H9 (cell line): Measurements from ENCODE around the gene NAGLU. TPM values are rescaled to one million over a fixed set of nuclear protein-coding genes. Genes with fewer than 3 reads are reported as not detected.

Experiments
- DNase-seq: peaks from one replicate; pipeline ENCODE4 v3.0.0-alpha.2; 2017
- H2AFZ ChIP-seq: one replicate; pipeline ENCODE4 v1.6.1; 2013; ENCODE audit warnings: mild to moderate bottlenecking, low read length, control low read depth, moderate library complexity
- H2AK5ac ChIP-seq: 2 replicates; pipeline ENCODE4 v1.6.1; 2013; ENCODE audit warnings: low read length, control low read depth, mixed read lengths; ENCODE audit not compliant: insufficient read length
- H2BK120ac ChIP-seq: one replicate; pipeline ENCODE4 v1.6.1; 2013; ENCODE audit warnings: low read depth, mild to moderate bottlenecking, low read length, control low read depth, inconsistent platforms; ENCODE audit not compliant: poor library complexity, severe bottlenecking
- H2BK12ac ChIP-seq: 2 replicates; pipeline ENCODE4 v1.6.1; 2013; ENCODE audit warnings: low read length, control low read depth, mixed read lengths, low read depth; ENCODE audit not compliant: insufficient read length
- H2BK15ac ChIP-seq: 2 replicates; pipeline ENCODE4 v1.6.1; 2013; ENCODE audit warnings: low read depth, low read length, control low read depth
- H2BK20ac ChIP-seq: one replicate; pipeline ENCODE4 v1.6.1; 2013; ENCODE audit warnings: low read depth, mild to moderate bottlenecking, low read length, control low read depth, inconsistent platforms; ENCODE audit not compliant: poor library complexity, severe bottlenecking
- H2BK5ac ChIP-seq: 2 replicates; pipeline ENCODE4 v1.6.1; 2013; ENCODE audit warnings: low read length, control low read depth, mixed read lengths; ENCODE audit not compliant: insufficient read length
- H3K14ac ChIP-seq: 2 replicates; pipeline ENCODE4 v1.6.1; 2013; ENCODE audit warnings: low read length, control low read depth; ENCODE audit not compliant: insufficient read depth
- H3K18ac ChIP-seq: 2 replicates; pipeline ENCODE4 v1.6.1; 2013; ENCODE audit warnings: low read depth, mild to moderate bottlenecking, mixed read lengths, low read length, control low read depth; ENCODE audit not compliant: insufficient read length
- H3K23ac ChIP-seq: 2 replicates; pipeline ENCODE4 v1.6.1; 2013; ENCODE audit warnings: low read length, control low read depth, mixed read lengths, low read depth; ENCODE audit not compliant: insufficient read length
- H3K23me2 ChIP-seq: 2 replicates; pipeline ENCODE4 v1.6.1; 2013; ENCODE audit warnings: low read depth, mild to moderate bottlenecking, mixed read lengths, low read length, control low read depth; ENCODE audit not compliant: insufficient read length, poor library complexity, severe bottlenecking
- H3K27ac ChIP-seq: 2 replicates; pipeline ENCODE4 v1.5.1; 2013; ENCODE audit warnings: low read length, control low read depth, mixed read lengths, low read depth; ENCODE audit not compliant: insufficient read length
- H3K27me3 ChIP-seq: 2 replicates; pipeline ENCODE4 v1.6.1; 2013; ENCODE audit warnings: low read length, control low read depth, inconsistent platforms; ENCODE audit not compliant: insufficient read depth
- H3K4ac ChIP-seq: 2 replicates; pipeline ENCODE4 v1.6.1; 2013; ENCODE audit warnings: low read depth, mild to moderate bottlenecking, control low read depth, inconsistent platforms, low read length, moderate library complexity
- H3K4me1 ChIP-seq: 2 replicates; pipeline ENCODE4 v1.6.1; 2013; ENCODE audit warnings: low read length, control low read depth, inconsistent platforms; ENCODE audit not compliant: insufficient read depth
- H3K4me2 ChIP-seq: 2 replicates; pipeline ENCODE4 v1.6.1; 2013; ENCODE audit warnings: low read length, control low read depth, mixed read lengths; ENCODE audit not compliant: insufficient read length, insufficient read depth
- H3K56ac ChIP-seq: 2 replicates; pipeline ENCODE4 v1.6.1; 2013; ENCODE audit warnings: low read depth, mild to moderate bottlenecking, mixed read lengths, low read length, control low read depth; ENCODE audit not compliant: insufficient read length
- H3K79me1 ChIP-seq: 2 replicates; pipeline ENCODE4 v1.6.1; 2013; ENCODE audit warnings: low read depth, mild to moderate bottlenecking, moderate library complexity, low read length, control low read depth, inconsistent platforms; ENCODE audit not compliant: insufficient read depth, poor library complexity, severe bottlenecking
- H3K79me2 ChIP-seq: 2 replicates; pipeline ENCODE4 v1.6.1; 2013; ENCODE audit warnings: low read length, control low read depth, inconsistent platforms; ENCODE audit not compliant: insufficient read depth
- H3K9ac ChIP-seq: 2 replicates; pipeline ENCODE4 v1.6.1; 2013; ENCODE audit warnings: low read length, control low read depth, mixed read lengths; ENCODE audit not compliant: insufficient read length; ENCODE audit errors: extremely low read depth
- H3K9me3 ChIP-seq: one replicate; pipeline ENCODE4 v1.6.1; 2013; ENCODE audit warnings: low read depth, low read length, inconsistent platforms; ENCODE audit not compliant: control insufficient read depth
- H3T11ph ChIP-seq: one replicate; pipeline ENCODE4 v1.6.1; 2013; ENCODE audit warnings: mild to moderate bottlenecking, low read length, control low read depth, inconsistent platforms
- H4K20me1 ChIP-seq: one replicate; pipeline ENCODE4 v1.6.1; 2013; ENCODE audit not compliant: control insufficient read depth, insufficient read length, insufficient read depth
- H4K5ac ChIP-seq: 2 replicates; pipeline ENCODE4 v1.6.1; 2013; ENCODE audit warnings: low read depth, mild to moderate bottlenecking, mixed read lengths, low read length, control low read depth; ENCODE audit not compliant: insufficient read length
- H4K8ac ChIP-seq: replicated peaks from 2 replicates; pipeline ENCODE4 v1.6.1; 2013; ENCODE audit warnings: low read length, control low read depth, mixed read lengths, low read depth; ENCODE audit not compliant: insufficient read length
- H4K91ac ChIP-seq: 2 replicates; pipeline ENCODE4 v1.6.1; 2013; ENCODE audit warnings: low read depth, mild to moderate bottlenecking, moderate library complexity, mixed read lengths, low read length, control low read depth; ENCODE audit not compliant: insufficient read length
- H3K27ac Mint-ChIP-seq, 3 experiments: 2 replicates in 2 of 3; 3 replicates in 1 of 3; pipeline ENCODE4 v1.8.0; 2020 to 2021; ENCODE audit warnings: mixed read lengths in 3 of 3, mild to moderate bottlenecking in 1 of 3, moderate library complexity in 1 of 3
- H3K27me3 Mint-ChIP-seq: 2 replicates; pipeline ENCODE4 v1.8.0; 2021; ENCODE audit warnings: low read depth, mild to moderate bottlenecking, moderate library complexity, mixed read lengths
- H3K36me3 Mint-ChIP-seq, 3 experiments: 2 replicates in 2 of 3; 3 replicates in 1 of 3; pipeline ENCODE4 v1.8.0; 2020 to 2021; ENCODE audit warnings: low read depth in 3 of 3, mixed read lengths in 3 of 3; ENCODE audit not compliant: insufficient read depth in 1 of 3
- H3K4me1 Mint-ChIP-seq, 2 experiments: 2 replicates each; pipeline ENCODE4 v1.8.0; 2020; ENCODE audit warnings: mixed read lengths in 2 of 2
- H3K4me3 Mint-ChIP-seq, 2 experiments: 2 replicates in 1 of 2; 3 replicates in 1 of 2; pipeline ENCODE4 v1.8.0; 2020 to 2021; ENCODE audit warnings: mild to moderate bottlenecking in 2 of 2, mixed read lengths in 2 of 2, moderate library complexity in 1 of 2
- H3K9me3 Mint-ChIP-seq, 2 experiments: 2 replicates in 1 of 2; 3 replicates in 1 of 2; pipeline ENCODE4 v1.8.0; 2020; ENCODE audit warnings: mild to moderate bottlenecking in 2 of 2, mixed read lengths in 2 of 2, moderate library complexity in 1 of 2
- CTCF ChIP-seq: fragments of 200-600 bp; sonication (generic); conservative IDR thresholded peaks from 3 replicates; pipeline ENCODE4 v1.8.0; 2021; ENCODE audit warnings: antibody characterized with exemption, mild to moderate bottlenecking
- WGBS: extraction: QIAGEN DNeasy Blood & Tissue Kit; methylation state at CpG from one replicate; pipeline ENCODE4 v1.1.7; 2013; ENCODE audit warnings: missing lambda C conversion rate, low lambda C conversion rate, mixed read lengths; ENCODE audit not compliant: insufficient read length; ENCODE audit errors: extremely low coverage; 5-methylcytosine and 5-hydroxymethylcytosine counted together
- total RNA-seq: library from RNA; stranded (reverse); gene quantifications from 2 replicates; pipeline ENCODE4 v1.2.1, GENCODE V29; 2021

The NAGLU gene
- total RNA-seq, 1 experiment from 2014 or later = 23.5 TPM

DNA sequence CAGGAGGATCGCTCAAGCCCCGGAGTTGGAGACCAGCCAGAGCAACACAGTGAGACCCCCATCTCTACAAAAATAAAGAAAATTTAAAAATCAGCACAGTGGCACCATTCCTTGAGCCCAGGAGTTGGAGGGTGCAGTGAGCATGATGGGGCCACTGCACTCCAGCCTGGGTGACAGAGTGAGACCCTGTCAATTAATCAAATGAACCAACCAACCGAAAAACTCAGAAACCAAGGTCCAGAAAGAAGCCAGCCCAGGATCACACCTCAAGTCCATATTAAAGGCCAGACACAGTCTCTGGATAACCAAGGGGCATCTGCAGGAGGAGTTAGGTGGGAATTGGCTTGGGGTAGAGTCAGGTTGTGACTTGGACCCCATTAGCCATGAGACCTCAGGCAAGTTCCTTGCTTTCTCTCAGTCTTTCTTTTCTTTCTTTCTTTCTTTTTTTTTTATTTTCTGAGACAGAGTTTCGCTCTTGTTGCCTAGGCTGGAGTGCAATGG, 19.1 kb downstream of the NAGLU start:
- Mint-ChIP-seq H3K4me1 (peaks cover 10 to 26% of the 10 kb centered on the region in 2 experiments), H3K9me3 (no peaks in the 10 kb centered on the region), H3K36me3 (no peaks in the 10 kb centered on the region), H3K27ac (peak overlapping the region in 2 of 3 experiments; percentile 74 to 96; a peak in 2 of 7 replicates), H3K27me3 (no peaks in the 10 kb centered on the region), H3K4me3 (peak overlapping the region; percentile 85 to 92)
- Histone ChIP-seq H3T11ph (no peak overlapping the region), H3K27me3 (no peaks in the 10 kb centered on the region), H3K4me2 (peak overlapping the region; percentile 43), H3K9me3 (no peaks in the 10 kb centered on the region), H3K18ac (no peak overlapping the region), H4K5ac (no peak overlapping the region), H4K91ac (no peak overlapping the region), H3K23ac (no peak overlapping the region), H2AFZ (no peak overlapping the region), H2BK120ac (no peak overlapping the region), H3K4ac (no peak overlapping the region), H3K23me2 (peaks cover 7% of the 10 kb centered on the region), H3K79me2 (no peaks in the 10 kb centered on the region), H3K9ac (peak overlapping the region; percentile 85), H2BK15ac (no peak overlapping the region), H2BK5ac (no peak overlapping the region), H2BK20ac (no peak overlapping the region), H3K27ac (no peak overlapping the region), H3K56ac (no peak overlapping the region), H4K8ac (no peak overlapping the region), H2AK5ac (no peak overlapping the region), H4K20me1 (no peaks in the 10 kb centered on the region), H2BK12ac (no peak overlapping the region), H3K14ac (no peak overlapping the region), H3K4me1 (no peaks in the 10 kb centered on the region), H3K79me1 (no peaks in the 10 kb centered on the region)
- WGBS = no CpG with 5 or more reads among the region's 4 CpGs
- no peak for DNase-seq
- TF ChIP-seq CTCF = no peak
